Measurements from ENCODE around the gene EIF5. TPM values are rescaled to one million over a fixed set of nuclear protein-coding genes. Genes with fewer than 3 reads are reported as not detected.

EIF5 gene
- total and polyA plus RNA-seq, 2 of the 8 experiments (the other 6 are each of a cell fraction or from before 2014, with no cell fraction given) = 179 to 323 TPM

DNA sequence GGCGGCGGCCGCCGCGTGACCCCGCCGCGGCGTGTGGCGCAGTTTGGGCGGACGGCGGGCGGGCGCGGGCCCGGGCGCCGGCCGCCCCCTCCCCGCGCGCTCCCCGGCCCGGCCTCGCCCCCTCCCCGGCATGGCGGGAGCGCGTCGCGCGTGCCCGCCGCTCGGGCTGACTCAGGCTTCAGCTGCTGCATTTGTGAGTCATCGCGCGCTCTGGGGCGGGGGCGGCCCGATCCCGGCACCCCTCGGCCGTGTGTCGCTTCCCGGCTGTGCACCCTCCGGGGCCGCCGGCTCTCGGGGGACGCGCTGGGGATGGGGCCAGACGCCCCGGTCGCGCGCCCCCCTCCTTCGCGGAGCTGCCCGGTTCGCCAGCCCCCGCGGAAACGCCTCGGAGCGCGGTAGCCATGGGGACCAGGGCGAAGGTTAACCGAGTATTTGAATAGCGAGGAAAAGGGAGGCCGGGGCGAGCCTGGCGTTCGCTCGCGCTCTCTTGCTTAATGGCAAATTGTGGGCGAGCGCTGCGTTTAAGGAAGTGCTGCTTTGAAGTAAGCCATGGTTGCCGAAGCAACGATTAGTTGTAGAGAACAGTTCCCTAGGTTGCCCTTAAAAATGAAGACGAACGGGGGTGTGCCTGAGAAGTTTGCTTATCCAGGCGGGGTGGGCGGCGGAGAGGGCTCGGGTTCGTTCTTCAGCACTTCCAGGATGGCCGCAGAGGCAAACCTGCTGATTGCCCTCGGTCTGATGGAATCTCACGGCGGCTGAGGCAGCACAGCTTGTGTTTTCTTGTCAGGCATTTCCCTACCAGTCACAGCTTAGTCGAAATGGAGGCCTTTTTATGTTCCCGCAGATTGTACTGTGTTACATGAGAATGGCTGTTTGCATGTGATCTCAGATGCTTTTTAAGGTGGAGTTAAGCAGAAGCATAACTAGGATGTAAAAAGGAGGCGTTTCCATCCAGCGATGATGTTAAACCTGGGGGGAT, 896 bp downstream of the EIF5 start (continued):
- TF ChIP-seq, protein P1, sequence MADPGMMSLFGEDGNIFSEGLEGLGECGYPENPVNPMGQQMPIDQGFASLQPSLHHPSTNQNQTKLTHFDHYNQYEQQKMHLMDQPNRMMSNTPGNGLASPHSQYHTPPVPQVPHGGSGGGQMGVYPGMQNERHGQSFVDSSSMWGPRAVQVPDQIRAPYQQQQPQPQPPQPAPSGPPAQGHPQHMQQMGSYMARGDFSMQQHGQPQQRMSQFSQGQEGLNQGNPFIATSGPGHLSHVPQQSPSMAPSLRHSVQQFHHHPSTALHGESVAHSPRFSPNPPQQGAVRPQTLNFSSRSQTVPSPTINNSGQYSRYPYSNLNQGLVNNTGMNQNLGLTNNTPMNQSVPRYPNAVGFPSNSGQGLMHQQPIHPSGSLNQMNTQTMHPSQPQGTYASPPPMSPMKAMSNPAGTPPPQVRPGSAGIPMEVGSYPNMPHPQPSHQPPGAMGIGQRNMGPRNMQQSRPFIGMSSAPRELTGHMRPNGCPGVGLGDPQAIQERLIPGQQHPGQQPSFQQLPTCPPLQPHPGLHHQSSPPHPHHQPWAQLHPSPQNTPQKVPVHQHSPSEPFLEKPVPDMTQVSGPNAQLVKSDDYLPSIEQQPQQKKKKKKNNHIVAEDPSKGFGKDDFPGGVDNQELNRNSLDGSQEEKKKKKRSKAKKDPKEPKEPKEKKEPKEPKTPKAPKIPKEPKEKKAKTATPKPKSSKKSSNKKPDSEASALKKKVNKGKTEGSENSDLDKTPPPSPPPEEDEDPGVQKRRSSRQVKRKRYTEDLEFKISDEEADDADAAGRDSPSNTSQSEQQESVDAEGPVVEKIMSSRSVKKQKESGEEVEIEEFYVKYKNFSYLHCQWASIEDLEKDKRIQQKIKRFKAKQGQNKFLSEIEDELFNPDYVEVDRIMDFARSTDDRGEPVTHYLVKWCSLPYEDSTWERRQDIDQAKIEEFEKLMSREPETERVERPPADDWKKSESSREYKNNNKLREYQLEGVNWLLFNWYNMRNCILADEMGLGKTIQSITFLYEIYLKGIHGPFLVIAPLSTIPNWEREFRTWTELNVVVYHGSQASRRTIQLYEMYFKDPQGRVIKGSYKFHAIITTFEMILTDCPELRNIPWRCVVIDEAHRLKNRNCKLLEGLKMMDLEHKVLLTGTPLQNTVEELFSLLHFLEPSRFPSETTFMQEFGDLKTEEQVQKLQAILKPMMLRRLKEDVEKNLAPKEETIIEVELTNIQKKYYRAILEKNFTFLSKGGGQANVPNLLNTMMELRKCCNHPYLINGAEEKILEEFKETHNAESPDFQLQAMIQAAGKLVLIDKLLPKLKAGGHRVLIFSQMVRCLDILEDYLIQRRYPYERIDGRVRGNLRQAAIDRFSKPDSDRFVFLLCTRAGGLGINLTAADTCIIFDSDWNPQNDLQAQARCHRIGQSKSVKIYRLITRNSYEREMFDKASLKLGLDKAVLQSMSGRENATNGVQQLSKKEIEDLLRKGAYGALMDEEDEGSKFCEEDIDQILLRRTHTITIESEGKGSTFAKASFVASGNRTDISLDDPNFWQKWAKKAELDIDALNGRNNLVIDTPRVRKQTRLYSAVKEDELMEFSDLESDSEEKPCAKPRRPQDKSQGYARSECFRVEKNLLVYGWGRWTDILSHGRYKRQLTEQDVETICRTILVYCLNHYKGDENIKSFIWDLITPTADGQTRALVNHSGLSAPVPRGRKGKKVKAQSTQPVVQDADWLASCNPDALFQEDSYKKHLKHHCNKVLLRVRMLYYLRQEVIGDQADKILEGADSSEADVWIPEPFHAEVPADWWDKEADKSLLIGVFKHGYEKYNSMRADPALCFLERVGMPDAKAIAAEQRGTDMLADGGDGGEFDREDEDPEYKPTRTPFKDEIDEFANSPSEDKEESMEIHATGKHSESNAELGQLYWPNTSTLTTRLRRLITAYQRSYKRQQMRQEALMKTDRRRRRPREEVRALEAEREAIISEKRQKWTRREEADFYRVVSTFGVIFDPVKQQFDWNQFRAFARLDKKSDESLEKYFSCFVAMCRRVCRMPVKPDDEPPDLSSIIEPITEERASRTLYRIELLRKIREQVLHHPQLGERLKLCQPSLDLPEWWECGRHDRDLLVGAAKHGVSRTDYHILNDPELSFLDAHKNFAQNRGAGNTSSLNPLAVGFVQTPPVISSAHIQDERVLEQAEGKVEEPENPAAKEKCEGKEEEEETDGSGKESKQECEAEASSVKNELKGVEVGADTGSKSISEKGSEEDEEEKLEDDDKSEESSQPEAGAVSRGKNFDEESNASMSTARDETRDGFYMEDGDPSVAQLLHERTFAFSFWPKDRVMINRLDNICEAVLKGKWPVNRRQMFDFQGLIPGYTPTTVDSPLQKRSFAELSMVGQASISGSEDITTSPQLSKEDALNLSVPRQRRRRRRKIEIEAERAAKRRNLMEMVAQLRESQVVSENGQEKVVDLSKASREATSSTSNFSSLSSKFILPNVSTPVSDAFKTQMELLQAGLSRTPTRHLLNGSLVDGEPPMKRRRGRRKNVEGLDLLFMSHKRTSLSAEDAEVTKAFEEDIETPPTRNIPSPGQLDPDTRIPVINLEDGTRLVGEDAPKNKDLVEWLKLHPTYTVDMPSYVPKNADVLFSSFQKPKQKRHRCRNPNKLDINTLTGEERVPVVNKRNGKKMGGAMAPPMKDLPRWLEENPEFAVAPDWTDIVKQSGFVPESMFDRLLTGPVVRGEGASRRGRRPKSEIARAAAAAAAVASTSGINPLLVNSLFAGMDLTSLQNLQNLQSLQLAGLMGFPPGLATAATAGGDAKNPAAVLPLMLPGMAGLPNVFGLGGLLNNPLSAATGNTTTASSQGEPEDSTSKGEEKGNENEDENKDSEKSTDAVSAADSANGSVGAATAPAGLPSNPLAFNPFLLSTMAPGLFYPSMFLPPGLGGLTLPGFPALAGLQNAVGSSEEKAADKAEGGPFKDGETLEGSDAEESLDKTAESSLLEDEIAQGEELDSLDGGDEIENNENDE (IDR thresholded peaks at IDR 0.05; ENCODE audit: insufficient replicate concordance, low read length) = no peak
- TF ChIP-seq RXRA (IDR thresholded peaks at IDR 0.05; ENCODE audit: insufficient read depth, low read depth, low read length) = no peak
- TF ChIP-seq BRCA1 (IDR thresholded peaks at IDR 0.05; ENCODE audit: low read depth, low read length) = no peak
- no peak for TF ChIP-seq NANOG (IDR thresholded peaks at IDR 0.05; ENCODE audit: insufficient read depth, low read depth, low read length, poor library complexity, severe bottlenecking)
- TF ChIP-seq GTF2F1 (IDR thresholded peaks at IDR 0.05; ENCODE audit: borderline replicate concordance, low read depth, low read length) = no peak
- no peak for TF ChIP-seq TEAD4 (IDR thresholded peaks at IDR 0.05; ENCODE audit: low read depth, low read length)
- TF ChIP-seq CTBP2 (IDR thresholded peaks at IDR 0.05; ENCODE audit: borderline replicate concordance, insufficient read depth, insufficient read length, low read length) = no peak
